HEK293 (cell line): ENCODE data around the gene TTC27.
"Not testable (repeated sequence)": the region's sequence is repeated elsewhere in the genome, so short reads cannot be mapped to it uniquely, and the experiment has no call there.

ENCODE experiments used
- CTCF ChIA-PET: fragments of 350-600 bp; formaldehyde crosslinking; extraction: SDS; loops from one replicate; lab custom pipeline; 2021; ENCODE audit warnings: antibody characterized with exemption; lab: Yijun Ruan, JAX
- POLR2A ChIA-PET: fragments of 300-600 bp; formaldehyde crosslinking; extraction: SDS; loops from one replicate; lab custom pipeline; 2020; ENCODE audit warnings: antibody characterized with exemption, inconsistent platforms; lab: Yijun Ruan, JAX
- H3K27ac ChIP-seq: fragments of 200-500 bp; sonication (Bioruptor generic); 2 replicates; pipeline ENCODE4 v1.5.1; 2014; ENCODE audit warnings: low read depth, low read length, control low read depth, inconsistent platforms; ENCODE audit errors: extremely low read depth
- H3K36me3 ChIP-seq, 2 experiments: fragments of 200-500 bp in 1 of 2; sonication (Bioruptor generic) in 1 of 2; 1 replicate in 1 of 2; 2 replicates in 1 of 2; pipeline ENCODE4 v1.5.1; 2014 to 2017; ENCODE audit warnings: inconsistent platforms in 2 of 2, low read length in 2 of 2; ENCODE audit not compliant: control insufficient read depth in 2 of 2, insufficient read depth in 1 of 2
- H3K4me1 ChIP-seq: fragments of 200-500 bp; sonication (Bioruptor generic); 2 replicates; pipeline ENCODE4 v1.5.1; 2014; ENCODE audit warnings: mild to moderate bottlenecking, low read length, inconsistent platforms; ENCODE audit not compliant: control insufficient read depth, insufficient read depth
- H3K4me3 ChIP-seq: 2 replicates; pipeline ENCODE4 v1.5.1; 2011; ENCODE audit warnings: low read depth, mild to moderate bottlenecking, control low read depth, low read length, moderate library complexity
- H3K9me3 ChIP-seq: fragments of 200-500 bp; sonication (Bioruptor generic); 2 replicates; pipeline ENCODE4 v1.5.1; 2014; ENCODE audit warnings: low read depth, low read length, inconsistent platforms; ENCODE audit not compliant: control insufficient read depth, insufficient read depth
- BCL11B ChIP-seq: fragments of 450-650 bp; formaldehyde crosslinking; IDR thresholded peaks from 2 replicates; pipeline ENCODE4 v1.5.1; 2016; ENCODE audit warnings: low read depth, missing biosample characterization, missing genetic modification characterization
- FEZF1 ChIP-seq: fragments of 450-650 bp; formaldehyde crosslinking; IDR thresholded peaks from 2 replicates; pipeline ENCODE4 v1.5.1; 2016; ENCODE audit warnings: missing biosample characterization, missing genetic modification characterization
- GFI1B ChIP-seq: fragments of 450-650 bp; formaldehyde crosslinking; IDR thresholded peaks from 2 replicates; pipeline ENCODE4 v1.5.1; 2016; ENCODE audit warnings: missing biosample characterization, missing genetic modification characterization
- GLI2 ChIP-seq: fragments of 450-650 bp; formaldehyde crosslinking; IDR thresholded peaks from 2 replicates; pipeline ENCODE4; 2017; ENCODE audit warnings: missing biosample characterization, missing genetic modification characterization, low read depth, borderline replicate concordance
- KLF16 ChIP-seq: fragments of 450-650 bp; formaldehyde crosslinking; IDR thresholded peaks from 2 replicates; pipeline ENCODE4 v1.5.1; 2017; ENCODE audit warnings: missing biosample characterization, missing genetic modification characterization
- PRDM1 ChIP-seq: fragments of 450-650 bp; formaldehyde crosslinking; IDR thresholded peaks from 2 replicates; pipeline ENCODE4; 2016; ENCODE audit warnings: missing biosample characterization, missing genetic modification characterization
- ZNF10 ChIP-seq: fragments of 450-650 bp; formaldehyde crosslinking; IDR thresholded peaks from 2 replicates; pipeline ENCODE4 v1.5.1; 2017; ENCODE audit warnings: missing biosample characterization, missing genetic modification characterization
- ZNF132 ChIP-seq: fragments of 450-650 bp; formaldehyde crosslinking; IDR thresholded peaks from 2 replicates; pipeline ENCODE4 v1.5.1; 2017; ENCODE audit warnings: missing biosample characterization, missing genetic modification characterization, borderline replicate concordance
- ZNF138 ChIP-seq: fragments of 450-650 bp; formaldehyde crosslinking; IDR thresholded peaks from 2 replicates; pipeline ENCODE4 v1.5.1; 2016; ENCODE audit warnings: missing biosample characterization, missing genetic modification characterization, borderline replicate concordance
- ZNF157 ChIP-seq: fragments of 450-650 bp; formaldehyde crosslinking; IDR thresholded peaks from 2 replicates; pipeline ENCODE4 v1.5.1; 2016; ENCODE audit warnings: missing biosample characterization, missing genetic modification characterization
- ZNF302 ChIP-seq: fragments of 450-650 bp; formaldehyde crosslinking; IDR thresholded peaks from 2 replicates; pipeline ENCODE4 v1.5.1; 2016; ENCODE audit warnings: missing biosample characterization, missing genetic modification characterization, low read depth
- ZNF311 ChIP-seq: fragments of 450-650 bp; formaldehyde crosslinking; IDR thresholded peaks from 2 replicates; pipeline ENCODE4 v1.5.1; 2017; ENCODE audit warnings: missing biosample characterization, missing genetic modification characterization, borderline replicate concordance
- ZNF416 ChIP-seq: fragments of 450-650 bp; formaldehyde crosslinking; IDR thresholded peaks from 2 replicates; pipeline ENCODE4 v1.5.1; 2016; ENCODE audit warnings: missing biosample characterization, missing genetic modification characterization
- ZNF548 ChIP-seq: fragments of 450-650 bp; formaldehyde crosslinking; IDR thresholded peaks from 2 replicates; pipeline ENCODE4 v1.5.1; 2016; ENCODE audit warnings: missing biosample characterization, missing genetic modification characterization
- ZNF558 ChIP-seq: fragments of 450-650 bp; formaldehyde crosslinking; IDR thresholded peaks from 2 replicates; pipeline ENCODE4 v1.5.1; 2016; ENCODE audit warnings: missing biosample characterization, missing genetic modification characterization
- ZNF561 ChIP-seq: fragments of 450-650 bp; IDR thresholded peaks from 2 replicates; pipeline ENCODE4 v1.5.1; 2018; ENCODE audit warnings: missing biosample characterization, missing genetic modification characterization, borderline replicate concordance
- ZNF837 ChIP-seq: fragments of 450-650 bp; formaldehyde crosslinking; IDR thresholded peaks from 2 replicates; pipeline ENCODE4 v1.5.1; 2016; ENCODE audit warnings: missing biosample characterization, missing genetic modification characterization
- TF ChIP-seq, protein P1 (sequence below): fragments of 450-650 bp; formaldehyde crosslinking; IDR thresholded peaks from 2 replicates; pipeline ENCODE4 v1.5.1; 2017; ENCODE audit warnings: missing biosample characterization, missing genetic modification characterization
- TF ChIP-seq, protein P2 (sequence below): fragments of 450-650 bp; formaldehyde crosslinking; optimal IDR thresholded peaks from 2 replicates; pipeline ENCODE3; 2016; ENCODE audit warnings: missing biosample characterization, mild to moderate bottlenecking, missing genetic modification characterization

TTC27 gene

DNA sequence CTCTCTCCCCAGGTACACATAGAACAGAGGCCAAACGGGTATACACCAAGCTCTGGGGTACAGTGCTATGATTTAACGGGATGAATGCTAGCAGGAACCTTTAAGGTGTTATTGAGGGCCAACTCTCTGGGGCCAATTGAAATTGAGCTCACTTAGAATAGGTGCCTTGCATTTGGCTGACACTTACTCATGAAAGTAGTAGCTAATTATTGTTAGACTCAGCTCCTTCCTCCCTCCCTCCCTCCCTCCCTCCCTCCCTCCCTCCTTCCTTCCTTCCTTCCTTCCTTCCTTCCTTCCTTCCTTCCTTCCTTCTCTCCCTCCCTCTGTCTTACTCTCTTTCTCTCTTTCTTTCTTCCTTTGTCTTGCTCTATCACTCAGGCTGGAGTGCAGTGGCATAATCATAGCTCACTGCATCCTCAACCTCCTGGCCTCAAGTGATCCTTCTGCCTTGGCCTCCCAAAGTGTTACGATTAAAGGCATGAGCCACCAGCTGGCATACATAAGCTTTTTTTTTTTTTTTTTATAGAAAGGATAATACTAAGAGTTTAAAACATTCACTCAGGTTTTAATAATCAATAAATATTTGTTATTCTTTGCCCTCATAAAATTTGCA is 95.7 kb downstream of the TTC27 start:
- Histone ChIP-seq H3K4me3 (no peak overlapping the region), H3K9me3 (no peaks in the 10 kb centered on the region), H3K27ac (no peak overlapping the region), H3K4me1 (no peaks in the 10 kb centered on the region), H3K36me3 (peaks cover 0 to 3% of the 10 kb centered on the region in 2 experiments; a peak in 1 of 3 replicates)
- TF ChIP-seq ZNF416 (tag by site-specific recombination) (no peak), FEZF1 (tag by site-specific recombination) (no peak), BCL11B (tag by site-specific recombination) (no peak), PRDM1 (tag by site-specific recombination) (no peak), ZNF302 (no peak), GFI1B (tag by site-specific recombination) (no peak), ZNF561 (tag by site-specific recombination) (no peak), KLF16 (tag by site-specific recombination) (no peak), ZNF132 (tag by site-specific recombination) (no peak), ZNF837 (no peak), ZNF548 (tag by site-specific recombination) (no peak)
- TF ChIP-seq, protein P1, sequence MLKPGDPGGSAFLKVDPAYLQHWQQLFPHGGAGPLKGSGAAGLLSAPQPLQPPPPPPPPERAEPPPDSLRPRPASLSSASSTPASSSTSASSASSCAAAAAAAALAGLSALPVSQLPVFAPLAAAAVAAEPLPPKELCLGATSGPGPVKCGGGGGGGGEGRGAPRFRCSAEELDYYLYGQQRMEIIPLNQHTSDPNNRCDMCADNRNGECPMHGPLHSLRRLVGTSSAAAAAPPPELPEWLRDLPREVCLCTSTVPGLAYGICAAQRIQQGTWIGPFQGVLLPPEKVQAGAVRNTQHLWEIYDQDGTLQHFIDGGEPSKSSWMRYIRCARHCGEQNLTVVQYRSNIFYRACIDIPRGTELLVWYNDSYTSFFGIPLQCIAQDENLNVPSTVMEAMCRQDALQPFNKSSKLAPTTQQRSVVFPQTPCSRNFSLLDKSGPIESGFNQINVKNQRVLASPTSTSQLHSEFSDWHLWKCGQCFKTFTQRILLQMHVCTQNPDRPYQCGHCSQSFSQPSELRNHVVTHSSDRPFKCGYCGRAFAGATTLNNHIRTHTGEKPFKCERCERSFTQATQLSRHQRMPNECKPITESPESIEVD: no peak
- ChIA-PET POLR2A (no interaction called here), CTCF (no interaction called here)

DNA sequence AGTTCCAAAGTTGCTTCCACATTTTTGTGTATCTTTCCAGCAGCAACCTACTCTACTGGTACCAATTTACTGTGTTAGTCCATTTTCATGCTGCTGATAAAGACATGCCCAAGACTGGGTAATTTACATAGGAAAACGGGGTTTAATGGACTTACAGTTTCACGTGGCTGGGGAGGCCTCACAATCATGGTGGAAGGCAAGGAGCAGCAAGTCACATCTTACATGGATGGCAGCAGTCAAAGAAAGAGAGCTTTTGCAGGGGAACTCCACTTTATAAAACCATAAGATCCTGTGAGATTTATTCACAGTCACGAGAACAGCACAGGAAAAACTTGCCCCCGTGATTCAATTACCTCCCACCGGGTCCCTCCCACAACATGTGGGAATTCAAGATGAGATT is 98.8 kb downstream of the TTC27 start:
- H3K4me1 ChIP-seq, H3K27ac ChIP-seq, H3K9me3 ChIP-seq, H3K4me3 ChIP-seq, CTCF ChIA-PET, H3K36me3 ChIP-seq, POLR2A ChIA-PET: not testable (repeated sequence)

DNA sequence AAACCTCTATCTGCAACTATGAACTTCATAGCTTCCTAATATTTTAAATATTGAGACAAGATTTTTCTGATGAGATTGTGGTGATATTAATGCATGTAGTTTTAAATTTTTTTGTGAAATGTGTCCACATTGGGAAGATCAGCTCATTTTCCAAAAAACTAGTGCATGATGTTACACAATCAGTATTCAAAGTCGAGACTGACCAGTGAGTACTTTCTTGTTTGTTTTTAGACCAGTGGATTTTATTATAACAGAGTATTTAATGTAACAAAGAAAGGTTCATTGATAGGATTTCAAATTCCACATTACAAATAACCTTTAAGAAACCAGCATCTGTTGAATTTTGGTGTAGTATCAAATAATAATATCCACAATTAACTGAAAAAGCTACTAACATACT is 99.3 kb downstream of the TTC27 start:
- CTCF ChIA-PET: no interaction called here
- peaks cover 0 to 3% of the 10 kb centered on the region in 2 experiments; a peak in 1 of 3 replicates for H3K36me3 ChIP-seq
- TF ChIP-seq ZNF558 (no peak), ZNF10 (tag by site-specific recombination) (no peak), ZNF138 (tag by site-specific recombination) (no peak), GLI2 (tag by site-specific recombination) (no peak), ZNF311 (tag by site-specific recombination) (no peak), ZNF157 (tag by site-specific recombination) (no peak)
- TF ChIP-seq, protein P2, sequence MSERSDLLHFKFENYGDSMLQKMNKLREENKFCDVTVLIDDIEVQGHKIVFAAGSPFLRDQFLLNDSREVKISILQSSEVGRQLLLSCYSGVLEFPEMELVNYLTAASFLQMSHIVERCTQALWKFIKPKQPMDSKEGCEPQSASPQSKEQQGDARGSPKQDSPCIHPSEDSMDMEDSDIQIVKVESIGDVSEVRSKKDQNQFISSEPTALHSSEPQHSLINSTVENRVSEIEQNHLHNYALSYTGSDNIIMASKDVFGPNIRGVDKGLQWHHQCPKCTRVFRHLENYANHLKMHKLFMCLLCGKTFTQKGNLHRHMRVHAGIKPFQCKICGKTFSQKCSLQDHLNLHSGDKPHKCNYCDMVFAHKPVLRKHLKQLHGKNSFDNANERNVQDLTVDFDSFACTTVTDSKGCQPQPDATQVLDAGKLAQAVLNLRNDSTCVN (tag by site-specific recombination): no peak
- H3K4me3 ChIP-seq: no peak overlapping the region
- H3K27ac ChIP-seq: no peak overlapping the region
- POLR2A ChIA-PET: interaction anchor here (0.7 kb wide), 1 partner anchor 174 kb away, joined by 4 read pairs; no protein-coding TSS in a partner anchor
- H3K4me1 ChIP-seq: no peaks in the 10 kb centered on the region
- no peaks in the 10 kb centered on the region for H3K9me3 ChIP-seq

DNA sequence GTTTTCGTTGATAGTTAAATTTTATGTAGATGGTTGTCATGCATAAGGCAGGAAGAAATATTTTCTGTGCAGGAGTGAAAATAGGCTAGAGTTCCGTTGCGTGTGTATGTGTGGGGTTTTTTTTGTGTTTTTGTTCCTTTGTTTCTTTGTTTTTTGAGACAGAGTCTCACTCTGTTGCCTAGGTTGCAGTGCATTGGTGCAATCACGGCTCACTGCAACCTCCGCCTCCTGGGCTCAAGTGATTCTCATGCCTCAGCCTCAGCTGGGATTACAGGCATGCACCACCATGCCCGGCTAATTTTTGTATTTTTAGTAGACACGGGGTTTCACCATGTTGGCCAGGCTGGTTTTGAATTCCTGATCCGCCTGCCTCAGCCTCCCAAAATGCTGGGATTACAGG is 103.1 kb downstream of the TTC27 start:
- POLR2A ChIA-PET, H3K36me3 ChIP-seq, H3K4me1 ChIP-seq, H3K4me3 ChIP-seq, H3K27ac ChIP-seq, H3K9me3 ChIP-seq, CTCF ChIA-PET: not testable (repeated sequence)
